Measurements from ENCODE around the gene CACNA1E. TPM values are rescaled to one million over a fixed set of nuclear protein-coding genes. Genes with fewer than 3 reads are reported as not detected.

The CACNA1E gene
- polyA plus RNA-seq, 4 donors = 0.14 to 0.71 (median 0.40) TPM

- DNase-seq (ENCODE audit: low read depth in 4 of 4, low spot score in 2 of 4) = no peak
These were observed 143.1 kb downstream of the CACNA1E start for GRCh38 chr1:181626279-181626938.

DNA sequence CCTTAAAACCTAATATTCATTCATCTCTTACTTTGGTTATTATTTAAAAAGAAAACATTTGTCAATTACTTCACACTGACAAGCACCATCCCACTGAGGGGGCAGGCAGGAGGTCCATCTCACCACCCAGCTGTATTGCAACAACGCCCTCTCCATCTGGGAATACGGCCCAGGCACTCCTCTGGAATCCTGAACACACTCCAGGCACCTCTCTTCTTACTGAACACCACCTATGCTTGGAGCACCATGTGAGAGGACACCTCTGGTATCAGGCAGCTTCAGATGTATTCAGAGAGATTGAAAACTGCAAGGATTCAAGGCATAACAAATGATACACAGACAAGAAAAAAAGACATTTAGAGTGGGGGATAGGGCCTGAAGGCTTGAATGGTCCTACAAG, 147.1 kb downstream of the CACNA1E start:
- no peak for DNase-seq (ENCODE audit: low read depth in 4 of 4, low spot score in 2 of 4)

- no peak for DNase-seq (ENCODE audit: low read depth in 4 of 4, low spot score in 2 of 4)
These were observed 147.5 kb downstream of the CACNA1E start for GRCh38 chr1:181630838-181631237.

GRCh38 chr1:181632492-181632891, 149.2 kb downstream of the CACNA1E start:
- no peak for DNase-seq (ENCODE audit: low read depth in 4 of 4, low spot score in 2 of 4)

DNA sequence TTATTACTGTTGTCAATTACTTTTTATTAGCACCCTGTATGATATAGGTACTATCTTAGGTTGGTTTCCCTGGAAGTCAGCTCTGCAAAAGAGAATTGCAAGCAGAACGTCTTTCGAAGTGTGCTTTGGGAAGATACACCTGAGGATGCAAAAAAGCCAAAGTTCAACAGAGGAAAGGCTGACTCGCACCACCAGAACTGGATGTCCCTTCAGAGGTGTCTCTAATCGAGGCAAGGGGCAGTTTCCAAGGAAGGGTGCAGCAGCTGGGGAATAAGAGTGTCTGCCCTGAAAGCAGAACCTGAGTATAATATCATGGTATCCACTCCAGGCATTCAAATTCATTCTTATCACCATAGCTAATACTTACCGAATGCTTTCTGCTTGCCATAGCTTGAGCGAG, 149.6 kb downstream of the CACNA1E start:
- no peak for DNase-seq (ENCODE audit: low read depth in 4 of 4, low spot score in 2 of 4)

GRCh38 chr1:181635110-181635509, 151.8 kb downstream of the CACNA1E start:
- no peak for DNase-seq (ENCODE audit: low read depth in 4 of 4, low spot score in 2 of 4)

DNA sequence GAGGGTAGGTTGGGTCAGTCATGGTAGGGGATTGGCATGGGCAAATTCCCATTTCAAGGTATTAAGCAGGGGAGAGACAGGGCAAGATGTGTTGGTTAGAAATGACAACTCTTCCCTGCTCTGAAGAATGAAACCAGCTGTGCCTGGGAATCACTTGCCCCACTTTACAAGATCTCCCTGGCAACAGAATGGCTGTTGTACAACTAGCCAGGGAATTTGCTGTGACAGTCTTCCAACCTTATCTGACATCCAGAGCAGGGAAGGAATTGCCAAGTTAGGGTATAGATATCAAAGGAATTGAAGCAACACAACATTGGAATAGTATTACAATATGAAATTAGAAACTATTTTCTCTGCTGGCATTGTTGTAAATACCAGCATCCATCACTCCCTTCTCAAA, 154.7 kb downstream of the CACNA1E start:
- DNase-seq (ENCODE audit: low read depth in 4 of 4, low spot score in 2 of 4) = no peak

DNA sequence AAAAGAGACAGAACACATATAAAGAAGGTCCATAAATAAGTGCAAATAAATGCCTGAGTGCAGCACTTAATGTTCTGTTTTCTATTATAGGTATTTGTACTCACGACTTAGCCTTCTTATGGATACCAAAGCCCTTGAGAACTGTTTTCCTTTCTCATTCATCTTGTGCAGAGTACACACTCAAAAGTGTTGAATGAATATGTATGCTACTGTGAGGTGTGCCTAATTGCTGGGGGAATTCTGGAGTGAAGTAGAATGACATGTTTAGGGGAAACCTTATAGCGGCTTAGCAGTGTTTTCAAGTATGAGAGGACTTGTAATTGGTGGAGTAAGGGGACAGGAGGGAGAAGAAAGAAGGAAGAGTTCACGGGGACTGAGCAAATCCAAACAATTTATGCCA, 157.6 kb downstream of the CACNA1E start:
- no peak for DNase-seq (ENCODE audit: low read depth in 4 of 4, low spot score in 2 of 4)

GRCh38 chr1:181643631-181644030, 160.3 kb downstream of the CACNA1E start:
- DNase-seq (ENCODE audit: low read depth in 4 of 4, low spot score in 2 of 4) = no peak

- no peak for DNase-seq (ENCODE audit: low read depth in 4 of 4, low spot score in 2 of 4)
These were observed 161.9 kb downstream of the CACNA1E start for GRCh38 chr1:181645171-181645570.

GRCh38 chr1:181646710-181647109, 163.4 kb downstream of the CACNA1E start:
- no peak for DNase-seq (ENCODE audit: low read depth in 4 of 4, low spot score in 2 of 4)

- no peak for DNase-seq (ENCODE audit: low read depth in 4 of 4, low spot score in 2 of 4)
These were observed 164.2 kb downstream of the CACNA1E start for GRCh38 chr1:181647314-181648035.

DNA sequence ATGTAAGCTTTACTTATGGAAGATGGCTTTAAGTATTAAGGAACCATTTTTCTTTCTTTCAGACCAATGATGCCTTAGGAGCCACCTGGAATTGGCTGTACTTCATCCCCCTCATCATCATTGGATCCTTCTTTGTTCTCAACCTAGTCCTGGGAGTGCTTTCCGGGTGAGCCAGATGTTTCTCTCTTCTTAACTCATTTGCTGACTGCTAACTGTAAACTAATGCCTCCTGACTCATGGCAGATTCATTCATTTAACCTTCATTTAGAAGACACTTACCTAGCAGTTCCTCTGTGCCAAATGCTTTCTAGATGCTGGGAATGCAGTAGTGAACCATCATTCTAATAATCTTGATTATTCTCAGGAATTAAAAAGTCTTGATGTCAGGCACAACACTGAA, 168.0 kb downstream of the CACNA1E start:
- DNase-seq (ENCODE audit: low read depth in 4 of 4, low spot score in 2 of 4) = no peak

DNA sequence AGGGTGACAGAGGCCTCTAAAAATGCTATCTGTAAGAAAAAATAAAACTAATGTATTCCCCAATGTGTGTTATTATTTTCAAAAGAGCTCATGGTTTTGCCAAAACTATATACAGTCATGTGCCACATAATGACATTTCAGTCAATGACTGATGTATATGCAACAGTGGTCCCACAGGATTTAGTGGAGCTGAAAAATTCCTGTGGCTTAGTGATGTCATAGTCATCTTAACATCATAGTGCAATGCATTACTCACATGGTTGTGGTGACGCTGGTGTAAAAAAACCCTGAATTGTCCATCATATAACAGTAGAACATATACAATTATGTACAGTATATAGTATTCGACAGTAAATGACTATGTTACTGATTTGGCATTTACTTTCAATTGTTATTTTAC, 172.4 kb downstream of the CACNA1E start:
- DNase-seq (ENCODE audit: low read depth in 4 of 4, low spot score in 2 of 4) = no peak

DNA sequence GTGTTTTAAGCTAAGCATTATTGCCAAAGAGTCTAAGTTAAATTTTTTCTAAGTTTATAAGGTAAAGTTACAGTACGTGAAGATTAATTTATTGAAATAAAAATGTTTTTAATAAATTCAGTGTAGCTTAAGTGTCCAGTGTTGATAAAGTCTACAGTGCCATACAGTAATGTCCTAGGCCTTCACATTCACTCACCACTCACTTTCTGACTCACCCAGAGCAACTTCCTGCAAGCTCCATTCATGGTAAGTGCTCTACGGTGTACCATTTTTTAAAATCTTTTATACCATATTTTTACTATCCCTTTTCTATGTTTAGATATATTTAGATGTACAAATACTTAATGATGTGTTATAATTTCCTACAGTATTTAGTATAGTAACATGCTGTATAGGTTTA, 173.2 kb downstream of the CACNA1E start:
- no peak for DNase-seq (ENCODE audit: low read depth in 4 of 4, low spot score in 2 of 4)

GRCh38 chr1:181658581-181658980, 175.3 kb downstream of the CACNA1E start:
- no peak for DNase-seq (ENCODE audit: low read depth in 4 of 4, low spot score in 2 of 4)

DNA sequence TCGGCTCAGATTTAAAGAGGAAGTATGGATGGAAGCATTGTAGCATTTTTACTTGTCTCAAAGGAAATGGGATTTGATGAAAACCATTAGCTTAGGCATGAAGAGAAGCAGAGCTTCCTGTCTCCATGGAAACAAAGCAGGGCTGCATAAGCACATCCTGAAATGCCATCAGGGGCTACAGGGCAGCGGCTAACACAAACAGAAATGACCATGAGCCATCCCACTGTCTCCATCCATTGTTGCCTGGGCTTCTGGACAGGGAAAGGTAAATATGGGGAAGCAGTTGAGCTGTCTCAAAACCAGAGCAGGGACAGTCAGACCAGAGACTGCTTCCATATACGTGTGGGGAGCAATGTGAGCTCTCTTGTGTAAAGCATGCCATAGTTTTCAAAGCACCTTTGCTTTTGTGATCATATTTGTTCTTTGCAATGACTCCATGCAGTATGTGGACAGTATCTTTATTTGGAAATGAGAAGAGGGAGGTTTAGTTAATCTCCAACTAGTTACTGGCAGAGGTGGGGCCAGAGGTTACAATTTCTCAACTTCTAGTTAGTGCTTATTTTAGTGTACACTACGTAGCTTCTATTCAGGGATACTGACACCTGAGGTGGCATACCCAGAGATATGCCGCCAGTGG, 176.1 kb downstream of the CACNA1E start:
- DNase-seq (ENCODE audit: low read depth in 4 of 4, low spot score in 2 of 4) = no peak

DNA sequence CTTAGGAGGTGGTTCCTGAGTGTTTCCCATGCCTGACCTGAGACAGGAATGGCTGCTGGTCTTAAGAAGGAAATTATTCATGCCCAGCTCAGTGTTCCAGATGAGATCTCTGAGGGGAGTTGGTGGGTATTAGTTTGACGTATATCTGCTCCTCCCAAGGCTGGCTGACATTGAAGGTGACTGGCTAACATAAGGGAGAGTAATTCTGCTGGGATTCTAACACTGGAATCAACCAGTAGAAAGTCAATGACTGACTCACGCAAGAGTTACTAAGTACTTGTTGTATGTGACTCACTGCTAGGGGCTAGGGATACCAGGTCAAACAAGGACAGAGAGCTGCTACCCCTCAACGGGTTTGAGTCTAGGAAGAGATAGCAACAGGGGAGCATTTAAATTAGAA, 177.3 kb downstream of the CACNA1E start:
- no peak for DNase-seq (ENCODE audit: low read depth in 4 of 4, low spot score in 2 of 4)

GRCh38 chr1:181661569-181661968, 178.3 kb downstream of the CACNA1E start:
- no peak for DNase-seq (ENCODE audit: low read depth in 4 of 4, low spot score in 2 of 4)

GRCh38 chr1:181662606-181663005, 179.3 kb downstream of the CACNA1E start:
- DNase-seq (ENCODE audit: low read depth in 4 of 4, low spot score in 2 of 4) = no peak

DNA sequence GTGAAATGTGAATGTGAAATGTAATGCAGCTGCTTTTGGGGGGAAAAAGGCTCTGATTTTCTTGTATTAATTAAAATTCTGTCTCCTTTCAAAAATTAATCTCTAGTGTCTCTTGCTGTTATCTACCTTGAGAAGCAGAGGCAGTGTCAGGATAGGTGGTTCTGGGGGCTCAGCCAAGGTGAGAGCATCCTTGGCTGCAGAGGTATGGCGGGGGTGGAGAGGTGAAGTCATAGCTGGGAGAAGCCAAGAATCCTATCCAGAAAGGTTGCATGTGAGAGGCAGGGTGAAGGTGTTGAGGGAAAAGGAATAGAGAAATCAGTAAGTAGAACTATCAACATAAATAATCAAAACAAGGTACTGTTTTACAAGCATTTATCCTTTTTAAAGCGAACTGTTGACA, 181.2 kb downstream of the CACNA1E start:
- DNase-seq (ENCODE audit: low read depth in 4 of 4, low spot score in 2 of 4) = no peak

DNA sequence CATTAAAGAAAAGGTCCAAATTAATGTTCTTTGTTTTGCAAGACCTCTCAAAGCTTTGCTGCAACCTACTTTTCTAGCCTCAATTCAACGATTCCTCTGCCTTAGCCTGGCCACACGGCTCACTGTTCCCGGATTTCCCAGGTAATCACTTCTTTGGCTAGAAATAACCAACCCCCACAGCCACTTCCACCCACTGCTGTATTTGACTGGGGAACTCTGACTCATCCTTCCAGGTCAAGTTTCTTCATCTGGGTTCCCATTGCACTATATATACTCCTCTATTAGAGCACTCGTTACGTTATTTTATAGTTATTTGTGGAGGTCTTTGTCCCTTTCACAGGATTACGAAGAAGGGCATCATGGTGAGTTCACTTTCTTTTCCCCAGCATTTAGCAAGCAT, 185.9 kb downstream of the CACNA1E start:
- no peak for DNase-seq (ENCODE audit: low read depth in 4 of 4, low spot score in 2 of 4)
